GM10847 (cell line): ENCODE data around the gene RIMBP2.

Experiments
- POLR2A ChIP-seq: IDR thresholded peaks from 2 replicates; pipeline ENCODE4 v1.6.1; 2011; ENCODE audit not compliant: insufficient read length; ENCODE audit errors: extremely low read depth

RIMBP2 gene

GRCh38 chr12:130619385-130620001, 96.6 kb downstream of the RIMBP2 start:
- no peak for TF ChIP-seq POLR2A

GRCh38 chr12:130617219-130617618, 98.9 kb downstream of the RIMBP2 start:
- no peak for TF ChIP-seq POLR2A

GRCh38 chr12:130615861-130616345, 100.2 kb downstream of the RIMBP2 start:
- TF ChIP-seq POLR2A: no peak

GRCh38 chr12:130614530-130614905, 101.6 kb downstream of the RIMBP2 start:
- TF ChIP-seq POLR2A: no peak

- TF ChIP-seq POLR2A: no peak
Measured at GRCh38 chr12:130613831-130614529, 102.1 kb downstream of the RIMBP2 start.

- no peak for TF ChIP-seq POLR2A
Measured at GRCh38 chr12:130613131-130613530, 103.0 kb downstream of the RIMBP2 start.

- no peak for TF ChIP-seq POLR2A
Measured at GRCh38 chr12:130611026-130611905, 104.8 kb downstream of the RIMBP2 start.

- no peak for TF ChIP-seq POLR2A
Measured at GRCh38 chr12:130609966-130610365, 106.1 kb downstream of the RIMBP2 start.

GRCh38 chr12:130608831-130609230, 107.3 kb downstream of the RIMBP2 start:
- no peak for TF ChIP-seq POLR2A

GRCh38 chr12:130608132-130608531, 108.0 kb downstream of the RIMBP2 start:
- no peak for TF ChIP-seq POLR2A

GRCh38 chr12:130606231-130606630, 109.9 kb downstream of the RIMBP2 start:
- TF ChIP-seq POLR2A: no peak

- no peak for TF ChIP-seq POLR2A
Measured at GRCh38 chr12:130603396-130603965, 112.6 kb downstream of the RIMBP2 start.

GRCh38 chr12:130602251-130602650, 113.8 kb downstream of the RIMBP2 start:
- TF ChIP-seq POLR2A: no peak

GRCh38 chr12:130601327-130601726, 114.8 kb downstream of the RIMBP2 start:
- TF ChIP-seq POLR2A: no peak

- TF ChIP-seq POLR2A: no peak
Measured at GRCh38 chr12:130596241-130596640, 119.9 kb downstream of the RIMBP2 start.
